Fibroblast of lung (primary cell): ENCODE results near the gene ARHGAP45.

ENCODE experiments used
- EZH2 ChIP-seq: IDR thresholded peaks from 2 replicates; pipeline ENCODE4 v1.5.1; 2012; ENCODE audit warnings: low read length, control low read depth, mild to moderate bottlenecking; ENCODE audit errors: missing control alignments
- TF ChIP-seq, protein P1 (sequence below), 2 donors: IDR thresholded peaks in 1 of 2; conservative IDR thresholded peaks in 1 of 2; 1 replicate in 1 of 2; 2 replicates in 1 of 2; pipeline ENCODE4 v1.5.1; 2011 to 2012; ENCODE audit warnings: low read length in 2 of 2, control low read depth in 1 of 2, inconsistent platforms in 1 of 2, low read depth in 1 of 2, mild to moderate bottlenecking in 1 of 2

DNA sequence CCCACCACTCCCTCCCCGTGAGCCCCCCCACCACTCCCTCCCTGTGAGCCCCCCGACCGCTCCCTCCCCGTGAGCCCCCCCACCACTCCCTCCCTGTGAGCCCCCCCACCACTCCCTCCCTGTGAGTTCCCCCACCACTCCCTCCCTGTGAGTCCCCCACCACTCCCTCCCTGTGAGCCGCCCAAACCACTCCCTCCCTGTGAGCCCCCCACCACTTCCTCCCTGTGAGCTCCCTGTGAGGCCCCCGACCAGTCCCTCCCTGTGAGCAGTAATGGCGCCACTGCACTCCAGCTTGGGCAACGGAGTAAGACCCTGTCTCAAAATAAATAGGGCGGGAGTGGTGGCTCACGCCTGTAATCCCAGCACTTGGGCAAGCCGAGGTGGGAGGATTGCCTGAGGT is 17.2 kb upstream of the ARHGAP45 start:
- TF ChIP-seq, protein P1, sequence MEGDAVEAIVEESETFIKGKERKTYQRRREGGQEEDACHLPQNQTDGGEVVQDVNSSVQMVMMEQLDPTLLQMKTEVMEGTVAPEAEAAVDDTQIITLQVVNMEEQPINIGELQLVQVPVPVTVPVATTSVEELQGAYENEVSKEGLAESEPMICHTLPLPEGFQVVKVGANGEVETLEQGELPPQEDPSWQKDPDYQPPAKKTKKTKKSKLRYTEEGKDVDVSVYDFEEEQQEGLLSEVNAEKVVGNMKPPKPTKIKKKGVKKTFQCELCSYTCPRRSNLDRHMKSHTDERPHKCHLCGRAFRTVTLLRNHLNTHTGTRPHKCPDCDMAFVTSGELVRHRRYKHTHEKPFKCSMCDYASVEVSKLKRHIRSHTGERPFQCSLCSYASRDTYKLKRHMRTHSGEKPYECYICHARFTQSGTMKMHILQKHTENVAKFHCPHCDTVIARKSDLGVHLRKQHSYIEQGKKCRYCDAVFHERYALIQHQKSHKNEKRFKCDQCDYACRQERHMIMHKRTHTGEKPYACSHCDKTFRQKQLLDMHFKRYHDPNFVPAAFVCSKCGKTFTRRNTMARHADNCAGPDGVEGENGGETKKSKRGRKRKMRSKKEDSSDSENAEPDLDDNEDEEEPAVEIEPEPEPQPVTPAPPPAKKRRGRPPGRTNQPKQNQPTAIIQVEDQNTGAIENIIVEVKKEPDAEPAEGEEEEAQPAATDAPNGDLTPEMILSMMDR (conservative IDR thresholded peaks at IDR 0.05 in 1 of 2, IDR thresholded peaks at IDR 0.05 in 1 of 2; ENCODE audit: low read depth in 1 of 2, low read length in 2 of 2), result no peak
- TF ChIP-seq EZH2, result no peak
